PC-9 (cell line): ENCODE measurements around the gene EXOSC5. TPM values are rescaled to one million over a fixed set of nuclear protein-coding genes. Genes with fewer than 3 reads are reported as not detected.

Experiments
- BruUV-seq: library from RNA; stranded (reverse); fragments of 400-500 nt; replicated peaks from 2 replicates; lab custom pipeline; 2021; lab: Mats Ljungman, UMichigan
- CTCF ChIA-PET: fragments of 300-600 bp; sonication (Branson Sonifier 250); formaldehyde crosslinking; loops from one replicate; lab custom pipeline; 2022; ENCODE audit warnings: antibody characterized with exemption; lab: Charles Lee
- POLR2A ChIA-PET: fragments of 300-600 bp; sonication (Branson Sonifier 250); formaldehyde crosslinking; loops from one replicate; lab custom pipeline; 2022; ENCODE audit warnings: antibody characterized with exemption; ENCODE audit not compliant: unreplicated experiment; lab: Charles Lee
- DNase-seq, 2 experiments: peaks; one replicate each; pipeline versions ENCODE4 v3.0.0 to v3.0.0-alpha.2; 2015 to 2022; ENCODE audit warnings: mixed read lengths in 1 of 2
- H2AFZ ChIP-seq: fragments of 200-600 bp; sonication (generic); 2 replicates; pipeline ENCODE4 v1.8.1; 2017; ENCODE audit warnings: antibody characterized with exemption
- H3F3A ChIP-seq: fragments of 200-600 bp; sonication (generic); 2 replicates; pipeline ENCODE4 v1.8.1; 2017; ENCODE audit warnings: antibody characterized with exemption, mild to moderate bottlenecking, low read depth; ENCODE audit not compliant: insufficient read depth
- H3K27ac ChIP-seq: fragments of 200-600 bp; sonication (generic); 2 replicates; pipeline ENCODE4 v1.6.1; 2016; ENCODE audit warnings: mixed run types
- H3K27me3 ChIP-seq: fragments of 200-600 bp; sonication (generic); 2 replicates; pipeline ENCODE4 v1.6.1; 2016; ENCODE audit warnings: low read depth, mixed run types; ENCODE audit not compliant: insufficient read depth
- H3K36me3 ChIP-seq: fragments of 200-600 bp; sonication (generic); 2 replicates; pipeline ENCODE4 v1.6.1; 2016; ENCODE audit warnings: low read depth, mixed run types
- H3K4me1 ChIP-seq: fragments of 200-600 bp; sonication (generic); replicated peaks from 2 replicates; pipeline ENCODE4 v1.6.1; 2016; ENCODE audit warnings: mixed run types; ENCODE audit not compliant: insufficient read depth
- H3K4me2 ChIP-seq: fragments of 200-600 bp; sonication (generic); 2 replicates; pipeline ENCODE4 v1.6.1; 2017; ENCODE audit warnings: mixed run types
- H3K4me3 ChIP-seq: fragments of 200-600 bp; sonication (generic); 2 replicates; pipeline ENCODE4 v1.6.1; 2016; ENCODE audit warnings: mixed run types
- H3K79me2 ChIP-seq: fragments of 200-600 bp; sonication (generic); 2 replicates; pipeline ENCODE4 v1.6.1; 2017; ENCODE audit warnings: low read depth, mixed run types
- H3K9me2 ChIP-seq: fragments of 200-600 bp; sonication (generic); 2 replicates; pipeline ENCODE4 v1.8.1; 2017; ENCODE audit warnings: mild to moderate bottlenecking; ENCODE audit not compliant: insufficient read depth
- H3K9me3 ChIP-seq: fragments of 200-600 bp; sonication (generic); 2 replicates; pipeline ENCODE4 v1.8.1; 2016; ENCODE audit warnings: low read depth; ENCODE audit not compliant: insufficient read depth
- H4K20me1 ChIP-seq: fragments of 200-600 bp; sonication (generic); 2 replicates; pipeline ENCODE4 v1.8.1; 2017; ENCODE audit not compliant: insufficient read depth
- EZH2 ChIP-seq: fragments of 200-600 bp; sonication (generic); IDR thresholded peaks from 2 replicates; pipeline ENCODE4 v1.8.0; 2017; ENCODE audit warnings: antibody characterized with exemption, low read depth
- intact Hi-C: fragments of 100-400 bp; cut with micrococcal nuclease; formaldehyde crosslinking; loops from one replicate; pipeline ENCODE4 v1.10.0; 2022; ENCODE audit not compliant: unreplicated experiment
- total RNA-seq: library from RNA; stranded (reverse); gene quantifications from 2 replicates; pipeline ENCODE4 v1.2.3, GENCODE V29; 2021
- TF ChIP-seq, protein P1 (sequence below): fragments of 200-600 bp; sonication (generic); conservative IDR thresholded peaks from 2 replicates; pipeline ENCODE4 v1.6.1; 2017; ENCODE audit warnings: mixed run types, antibody characterized with exemption, mild to moderate bottlenecking, moderate library complexity

The EXOSC5 gene
- total RNA-seq, 1 experiment from 2014 or later, result 37.7 TPM

DNA sequence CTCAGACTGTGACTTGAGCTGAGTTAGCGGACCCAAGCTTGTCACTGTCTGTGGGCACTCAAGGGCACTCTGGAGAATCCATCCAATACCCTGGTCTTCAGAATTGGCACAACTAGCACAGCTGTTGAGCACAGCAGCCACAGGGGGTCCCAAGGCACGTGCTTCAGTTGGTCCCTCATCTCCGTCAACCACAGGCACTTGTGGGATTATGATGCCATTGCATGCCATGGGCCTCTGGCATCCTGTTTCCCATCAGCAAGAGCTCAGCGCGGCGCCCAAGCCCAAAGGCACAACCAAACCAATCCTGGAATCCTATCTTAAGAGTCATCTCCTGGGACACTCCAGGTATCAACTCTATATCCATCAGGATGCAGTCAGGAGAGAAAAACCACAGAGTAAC lies 33.8 kb upstream of the EXOSC5 start:
- intact Hi-C loops, result loop anchor here (2.0 to 10.0 kb wide), 2 partner anchors 76 to 110 kb away; partner anchors contain the start of gene TGFB1
- Histone ChIP-seq H3K4me1 (no peaks in the 10 kb centered on the region), H3K36me3 (no peaks in the 10 kb centered on the region), H2AFZ (no peak overlapping the region), H3F3A (peaks cover 10% of the 10 kb centered on the region; the same call in 1 of the 2 replicates), H3K9me2 (no peaks in the 10 kb centered on the region), H3K79me2 (no peaks in the 10 kb centered on the region), H3K4me3 (no peak overlapping the region), H4K20me1 (no peaks in the 10 kb centered on the region), H3K9me3 (no peaks in the 10 kb centered on the region), H3K27ac (no peak overlapping the region), H3K27me3 (no peaks in the 10 kb centered on the region), H3K4me2 (no peak overlapping the region)
- TF ChIP-seq, protein P1, sequence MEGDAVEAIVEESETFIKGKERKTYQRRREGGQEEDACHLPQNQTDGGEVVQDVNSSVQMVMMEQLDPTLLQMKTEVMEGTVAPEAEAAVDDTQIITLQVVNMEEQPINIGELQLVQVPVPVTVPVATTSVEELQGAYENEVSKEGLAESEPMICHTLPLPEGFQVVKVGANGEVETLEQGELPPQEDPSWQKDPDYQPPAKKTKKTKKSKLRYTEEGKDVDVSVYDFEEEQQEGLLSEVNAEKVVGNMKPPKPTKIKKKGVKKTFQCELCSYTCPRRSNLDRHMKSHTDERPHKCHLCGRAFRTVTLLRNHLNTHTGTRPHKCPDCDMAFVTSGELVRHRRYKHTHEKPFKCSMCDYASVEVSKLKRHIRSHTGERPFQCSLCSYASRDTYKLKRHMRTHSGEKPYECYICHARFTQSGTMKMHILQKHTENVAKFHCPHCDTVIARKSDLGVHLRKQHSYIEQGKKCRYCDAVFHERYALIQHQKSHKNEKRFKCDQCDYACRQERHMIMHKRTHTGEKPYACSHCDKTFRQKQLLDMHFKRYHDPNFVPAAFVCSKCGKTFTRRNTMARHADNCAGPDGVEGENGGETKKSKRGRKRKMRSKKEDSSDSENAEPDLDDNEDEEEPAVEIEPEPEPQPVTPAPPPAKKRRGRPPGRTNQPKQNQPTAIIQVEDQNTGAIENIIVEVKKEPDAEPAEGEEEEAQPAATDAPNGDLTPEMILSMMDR, result no peak
- TF ChIP-seq EZH2, result no peak
- DNase-seq, result no peak
- POLR2A ChIA-PET, result no interaction called here
- CTCF ChIA-PET, result no interaction called here
- BruUV-seq, result no TSS peak

DNA sequence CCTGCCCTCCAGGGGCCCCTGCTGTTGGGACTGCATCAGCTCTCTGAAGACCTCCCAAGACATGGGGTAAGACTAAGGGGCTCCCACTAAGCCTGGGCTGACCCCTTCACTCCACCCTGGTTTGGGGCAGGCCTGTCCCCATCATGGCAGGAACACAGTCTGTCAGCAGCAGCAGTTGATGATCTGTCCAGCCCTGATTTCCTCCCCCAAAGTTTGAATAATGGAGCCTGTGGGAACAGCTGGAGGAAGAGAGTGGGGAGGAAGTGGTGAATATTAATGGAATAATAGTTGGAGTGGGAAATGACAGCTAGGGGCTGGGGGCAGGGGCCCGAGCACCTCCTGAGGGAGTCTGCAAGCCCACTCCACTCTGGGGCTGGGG lies 31.3 kb upstream of the EXOSC5 start:
- H3K9me2 ChIP-seq, result no peaks in the 10 kb centered on the region
- no peak for DNase-seq
- no peaks in the 10 kb centered on the region for H3K36me3 ChIP-seq
- H3F3A ChIP-seq, result peaks cover 8% of the 10 kb centered on the region; the same call in 1 of the 2 replicates
- H3K4me3 ChIP-seq, result no peak overlapping the region
- H3K4me2 ChIP-seq, result no peak overlapping the region
- no peaks in the 10 kb centered on the region for H3K4me1 ChIP-seq
- H3K27me3 ChIP-seq, result no peaks in the 10 kb centered on the region
- no TSS peak for BruUV-seq
- no peaks in the 10 kb centered on the region for H3K9me3 ChIP-seq
- ChIA-PET CTCF (no interaction called here), POLR2A (no interaction called here)
- no peaks in the 10 kb centered on the region for H3K79me2 ChIP-seq
- TF ChIP-seq, protein P1, result no peak
- no peak for TF ChIP-seq EZH2
- no peaks in the 10 kb centered on the region for H4K20me1 ChIP-seq
- intact Hi-C loops, result no loop called here
- no peak overlapping the region for H3K27ac ChIP-seq
- H2AFZ ChIP-seq, result no peak overlapping the region

DNA sequence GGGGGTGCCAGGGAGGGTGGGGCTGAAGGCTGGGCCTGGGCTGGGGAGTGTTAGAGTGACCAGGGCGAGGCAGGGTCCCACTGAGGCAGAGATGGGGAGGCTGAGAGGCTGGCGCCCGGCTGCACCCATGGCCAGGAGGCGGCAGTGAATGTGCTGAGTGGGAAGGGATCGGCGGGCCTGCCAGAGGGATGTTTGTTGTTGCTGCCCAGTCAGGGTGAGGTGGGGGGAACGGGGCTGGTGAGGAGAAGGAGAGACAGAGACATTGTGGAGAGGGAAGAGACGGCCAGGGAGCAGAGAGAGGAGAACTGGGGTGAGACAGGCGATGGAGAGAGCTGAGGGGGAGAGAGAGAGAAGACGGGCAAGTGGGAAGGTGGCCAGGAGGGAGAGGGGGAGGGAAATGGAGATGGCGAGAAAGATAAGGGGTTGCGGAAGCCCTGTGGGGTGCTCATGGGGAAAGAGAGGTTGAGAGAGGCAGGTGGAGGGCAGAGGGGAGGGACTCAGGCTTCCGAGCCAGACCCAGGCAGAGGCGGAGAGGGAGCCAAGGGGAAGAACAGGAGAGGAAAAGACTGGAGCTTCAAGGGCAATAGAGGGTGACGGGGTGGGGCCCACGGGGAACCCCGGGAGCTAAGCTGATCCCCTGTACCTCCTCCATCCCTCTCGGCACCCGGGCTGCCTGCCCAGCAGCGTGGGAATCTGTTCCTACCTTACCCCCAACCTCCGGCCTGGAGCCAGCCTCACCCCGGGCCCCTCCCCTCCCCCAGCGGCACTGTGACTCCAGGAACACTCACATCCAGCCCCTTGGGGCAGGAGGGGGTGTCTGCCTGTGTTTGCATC lies 30.7 kb upstream of the EXOSC5 start:
- no TSS peak for BruUV-seq
- intact Hi-C loops, result no loop called here
- H3K9me3 ChIP-seq, result no peaks in the 10 kb centered on the region
- POLR2A ChIA-PET, result interaction anchor here (0.6 kb wide), 1 partner anchor 12 kb away, joined by 22 read pairs; the partner anchor contains the start of gene DMAC2
- no peak for DNase-seq
- H3K4me3 ChIP-seq, result no peak overlapping the region
- H3K27me3 ChIP-seq, result no peaks in the 10 kb centered on the region
- CTCF ChIA-PET, result no interaction called here
- H3F3A ChIP-seq, result peaks cover 7% of the 10 kb centered on the region; the same call in 1 of the 2 replicates
- H3K9me2 ChIP-seq, result no peaks in the 10 kb centered on the region
- no peaks in the 10 kb centered on the region for H3K36me3 ChIP-seq
- no peak overlapping the region for H3K27ac ChIP-seq
- H3K79me2 ChIP-seq, result no peaks in the 10 kb centered on the region
- no peaks in the 10 kb centered on the region for H4K20me1 ChIP-seq
- TF ChIP-seq EZH2, result no peak
- TF ChIP-seq, protein P1, result no peak
- no peak overlapping the region for H3K4me2 ChIP-seq
- H2AFZ ChIP-seq, result no peak overlapping the region
- no peaks in the 10 kb centered on the region for H3K4me1 ChIP-seq
